NCI-H128 (cell line): ENCODE measurements around the gene GYS1.
"Not testable (repeated sequence)": the region's sequence is repeated elsewhere in the genome, so short reads cannot be mapped to it uniquely, and the experiment has no call there.

Experiments
- DNase-seq: peaks from one replicate; lab custom pipeline; 2025; ENCODE audit not compliant: unreplicated experiment; lab: John Stamatoyannopoulos, UW

The GYS1 gene

GRCh38 chr19:49018388-49019241 is 25.5 kb upstream of the GYS1 start:
- DNase-seq, result not testable (repeated sequence)

- DNase-seq, result no peak
Observed at GRCh38 chr19:49017666-49018351, 24.7 kb upstream of the GYS1 start.

GRCh38 chr19:49017041-49017665 is 24.0 kb upstream of the GYS1 start, which contains the start of gene LHB:
Gene LHB (minus strand): TSS chr19:49017091. CDS start chr19:49017081, 10 bp downstream.
- DNase-seq, result no peak

- no peak for DNase-seq
Observed at GRCh38 chr19:49016067-49016839, 23.1 kb upstream of the GYS1 start.

GRCh38 chr19:49014870-49015255 is 21.8 kb upstream of the GYS1 start:
- no peak for DNase-seq

GRCh38 chr19:49014123-49014869 is 21.2 kb upstream of the GYS1 start:
- DNase-seq, result no peak

GRCh38 chr19:49011194-49011593 is 18.1 kb upstream of the GYS1 start:
- DNase-seq, result no peak

GRCh38 chr19:49010453-49010852 is 17.3 kb upstream of the GYS1 start:
- DNase-seq, result no peak

- no peak for DNase-seq
Observed at GRCh38 chr19:49009828-49010227, 16.7 kb upstream of the GYS1 start.

GRCh38 chr19:49006905-49007304 is 13.8 kb upstream of the GYS1 start:
- DNase-seq, result no peak

- no peak for DNase-seq
Observed at GRCh38 chr19:49004964-49005614, 12.0 kb upstream of the GYS1 start.

GRCh38 chr19:49004133-49004532 is 11.0 kb upstream of the GYS1 start:
- no peak for DNase-seq

GRCh38 chr19:48999481-49000325 is 6.6 kb upstream of the GYS1 start:
- DNase-seq, result no peak

GRCh38 chr19:48997972-48998371 is 4.9 kb upstream of the GYS1 start:
- no peak for DNase-seq

GRCh38 chr19:48994035-48994386 is 902 bp upstream of the GYS1 start:
- DNase-seq, result no peak

- DNase-seq, result no peak
Observed at GRCh38 chr19:48992581-48993174, 431 bp downstream of the GYS1 start.

GRCh38 chr19:48991873-48992580 is 1.1 kb downstream of the GYS1 start:
- no peak for DNase-seq

- no peak for DNase-seq
Observed at GRCh38 chr19:48991011-48991609, 2.0 kb downstream of the GYS1 start.
